ENCODE measurements around the gene PSMD5. TPM values are rescaled to one million over a fixed set of nuclear protein-coding genes. Genes with fewer than 3 reads are reported as not detected.

The PSMD5 gene
- polyA plus RNA-seq, 1 donor (not counting 4 experiments of a cell fraction or from before 2014, with no cell fraction given), result 55.2 TPM

DNA sequence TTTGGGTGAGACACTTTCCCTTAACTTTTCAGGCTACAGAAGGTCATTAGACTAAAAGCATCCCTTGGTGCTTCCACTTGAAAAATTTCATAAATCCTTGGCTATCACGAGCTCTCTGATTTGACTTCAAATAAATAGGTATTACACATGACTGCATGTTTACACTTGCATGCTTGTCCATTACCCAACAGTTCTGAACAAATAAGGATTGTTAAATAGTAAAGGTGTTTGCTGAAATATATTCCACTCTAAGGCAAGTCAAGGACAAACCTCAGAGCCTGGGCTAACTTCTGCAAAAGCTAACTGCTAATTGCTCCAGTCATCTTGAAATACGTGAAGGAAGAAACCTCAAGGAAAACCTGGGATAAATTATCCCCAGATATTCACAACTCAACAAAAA, 64.0 kb downstream of the PSMD5 start:
- Histone ChIP-seq H4K20me1 (ENCODE audit: control insufficient read depth, extremely low read depth, insufficient read depth, low read length) (peaks cover 3% of the 10 kb centered on the region), H3K27me3 (ENCODE audit: control insufficient read depth, extremely low read depth, insufficient read depth, low read length) (no peaks in the 10 kb centered on the region), H3K9ac (ENCODE audit: control insufficient read depth, extremely low read depth, insufficient read depth, low read length) (no peak overlapping the region), H3K9me1 (ENCODE audit: control insufficient read depth, extremely low read depth, insufficient read depth, low read length) (no peaks in the 10 kb centered on the region), H3K9me3 (ENCODE audit: control insufficient read depth, low read depth, low read length) (no peaks in the 10 kb centered on the region), H3K4me3 (ENCODE audit: control insufficient read depth in 2 of 3, extremely low read depth in 1 of 3, insufficient read depth in 2 of 3, low read depth in 1 of 3, low read length in 3 of 3) (no peak overlapping the region), H3K4me1 (ENCODE audit: control insufficient read depth, extremely low read depth, insufficient read depth, low read length) (peaks cover 33% of the 10 kb centered on the region), H3K79me2 (ENCODE audit: control insufficient read depth, insufficient read depth, low read length) (peaks cover 45% of the 10 kb centered on the region), H3K27ac (ENCODE audit: control insufficient read depth, insufficient read depth, low read length) (peak overlapping the region; percentile 11), H2AFZ (ENCODE audit: control insufficient read depth, low read length) (no peak overlapping the region), H3K36me3 (ENCODE audit: control insufficient read depth in 2 of 2, extremely low read depth in 1 of 2, insufficient read depth in 2 of 2, low read length in 2 of 2) (peaks cover 4 to 25% of the 10 kb centered on the region in 2 experiments), H3K4me2 (ENCODE audit: control insufficient read depth, extremely low read depth, insufficient read depth, low read depth, low read length) (peak overlapping the region; percentile 29)
- dilution Hi-C loops (cut with MboI; ENCODE audit: extremely low pct_ligation_motif_present, low sequenced_read_pairs), result no loop called here
- TF ChIP-seq, protein P1, sequence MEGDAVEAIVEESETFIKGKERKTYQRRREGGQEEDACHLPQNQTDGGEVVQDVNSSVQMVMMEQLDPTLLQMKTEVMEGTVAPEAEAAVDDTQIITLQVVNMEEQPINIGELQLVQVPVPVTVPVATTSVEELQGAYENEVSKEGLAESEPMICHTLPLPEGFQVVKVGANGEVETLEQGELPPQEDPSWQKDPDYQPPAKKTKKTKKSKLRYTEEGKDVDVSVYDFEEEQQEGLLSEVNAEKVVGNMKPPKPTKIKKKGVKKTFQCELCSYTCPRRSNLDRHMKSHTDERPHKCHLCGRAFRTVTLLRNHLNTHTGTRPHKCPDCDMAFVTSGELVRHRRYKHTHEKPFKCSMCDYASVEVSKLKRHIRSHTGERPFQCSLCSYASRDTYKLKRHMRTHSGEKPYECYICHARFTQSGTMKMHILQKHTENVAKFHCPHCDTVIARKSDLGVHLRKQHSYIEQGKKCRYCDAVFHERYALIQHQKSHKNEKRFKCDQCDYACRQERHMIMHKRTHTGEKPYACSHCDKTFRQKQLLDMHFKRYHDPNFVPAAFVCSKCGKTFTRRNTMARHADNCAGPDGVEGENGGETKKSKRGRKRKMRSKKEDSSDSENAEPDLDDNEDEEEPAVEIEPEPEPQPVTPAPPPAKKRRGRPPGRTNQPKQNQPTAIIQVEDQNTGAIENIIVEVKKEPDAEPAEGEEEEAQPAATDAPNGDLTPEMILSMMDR (optimal IDR thresholded peaks at IDR 0.05 in 1 of 3, IDR thresholded peaks at IDR 0.05 in 1 of 3, conservative IDR thresholded peaks at IDR 0.05 in 1 of 3; ENCODE audit: extremely low read depth in 1 of 3, insufficient read depth in 2 of 3, low read length in 3 of 3), result no peak
- TF ChIP-seq EZH2 (IDR thresholded peaks at IDR 0.05; ENCODE audit: low read length), result no peak
- DNase-seq (ENCODE audit: low read depth, low spot score) (no peak), FAIRE-seq (no peak)

DNA sequence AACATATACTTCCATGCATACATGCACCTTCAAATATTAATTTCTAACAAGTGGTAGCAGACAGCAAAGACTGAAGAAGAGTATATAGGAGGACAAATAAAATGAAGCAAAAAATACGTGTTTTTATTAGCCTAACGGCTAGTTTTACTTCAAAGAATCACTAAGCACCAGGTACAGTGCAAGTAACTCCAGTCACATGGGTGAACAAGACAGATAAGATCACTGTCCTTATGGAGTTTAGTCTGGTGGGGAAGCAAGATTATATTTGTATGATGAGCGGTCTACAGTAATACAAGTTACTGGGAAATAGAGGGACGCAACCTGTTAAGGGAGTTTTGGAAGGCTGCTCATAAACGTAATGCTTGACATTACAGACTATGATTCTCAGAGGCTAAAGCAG, 65.5 kb downstream of the PSMD5 start:
- peaks cover 7 to 32% of the 10 kb centered on the region in 2 experiments for H3K36me3 ChIP-seq (ENCODE audit: control insufficient read depth in 2 of 2, extremely low read depth in 1 of 2, insufficient read depth in 2 of 2, low read length in 2 of 2)

More for the DNA sequence above, 65.5 kb downstream of the PSMD5 start:
- no peak for FAIRE-seq
- peaks cover 33% of the 10 kb centered on the region for H3K4me1 ChIP-seq (ENCODE audit: control insufficient read depth, extremely low read depth, insufficient read depth, low read length)
- peaks cover 31% of the 10 kb centered on the region for H3K79me2 ChIP-seq (ENCODE audit: control insufficient read depth, insufficient read depth, low read length)
- TF ChIP-seq, protein P1 (optimal IDR thresholded peaks at IDR 0.05 in 1 of 3, IDR thresholded peaks at IDR 0.05 in 1 of 3, conservative IDR thresholded peaks at IDR 0.05 in 1 of 3; ENCODE audit: extremely low read depth in 1 of 3, insufficient read depth in 2 of 3, low read length in 3 of 3), result no peak
- TF ChIP-seq EZH2 (IDR thresholded peaks at IDR 0.05; ENCODE audit: low read length), result no peak
- DNase-seq (ENCODE audit: low read depth, low spot score), result no peak
- no peaks in the 10 kb centered on the region for H4K20me1 ChIP-seq (ENCODE audit: control insufficient read depth, extremely low read depth, insufficient read depth, low read length)
- no peak overlapping the region for H3K9ac ChIP-seq (ENCODE audit: control insufficient read depth, extremely low read depth, insufficient read depth, low read length)
- no peaks in the 10 kb centered on the region for H3K9me3 ChIP-seq (ENCODE audit: control insufficient read depth, low read depth, low read length)
- no peak overlapping the region for H2AFZ ChIP-seq (ENCODE audit: control insufficient read depth, low read length)
- no peaks in the 10 kb centered on the region for H3K9me1 ChIP-seq (ENCODE audit: control insufficient read depth, extremely low read depth, insufficient read depth, low read length)
- H3K4me3 ChIP-seq (ENCODE audit: control insufficient read depth in 2 of 3, extremely low read depth in 1 of 3, insufficient read depth in 2 of 3, low read depth in 1 of 3, low read length in 3 of 3), result no peak overlapping the region
- H3K4me2 ChIP-seq (ENCODE audit: control insufficient read depth, extremely low read depth, insufficient read depth, low read depth, low read length), result no peak overlapping the region
- no peaks in the 10 kb centered on the region for H3K27me3 ChIP-seq (ENCODE audit: control insufficient read depth, extremely low read depth, insufficient read depth, low read length)
- peak overlapping the region; percentile 62 for H3K27ac ChIP-seq (ENCODE audit: control insufficient read depth, insufficient read depth, low read length)
- dilution Hi-C loops (cut with MboI; ENCODE audit: extremely low pct_ligation_motif_present, low sequenced_read_pairs), result no loop called here
